Measurements from ENCODE around the gene RALGAPA2. TPM values are rescaled to one million over a fixed set of nuclear protein-coding genes. Genes with fewer than 3 reads are reported as not detected.

The RALGAPA2 gene
- total RNA-seq, 1 experiment from 2014 or later: 10.8 TPM

DNA sequence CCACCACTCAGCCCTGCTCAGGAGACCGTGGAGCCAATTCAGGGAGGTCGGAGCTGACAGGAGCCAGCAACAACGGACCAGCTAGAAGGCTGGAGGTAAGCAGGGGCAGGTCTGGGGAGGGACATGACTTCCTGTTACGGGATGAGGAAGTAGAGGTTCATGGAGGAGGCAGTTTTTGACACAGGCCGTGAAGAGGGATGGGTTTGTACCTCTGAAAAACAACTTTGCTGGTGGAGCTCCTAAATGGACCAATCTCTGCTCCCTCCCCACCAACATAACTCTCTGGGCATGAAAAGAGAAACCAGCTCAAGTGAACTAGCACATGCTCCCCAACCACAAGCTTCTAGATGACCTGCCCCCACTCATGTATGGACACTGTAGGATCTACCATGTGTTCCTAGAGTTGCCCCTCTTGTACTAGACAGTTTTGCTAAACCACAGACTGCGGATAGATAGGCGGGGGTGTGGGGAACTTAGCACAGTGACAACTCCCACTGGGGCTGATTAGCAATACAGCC lies 31.4 kb downstream of the RALGAPA2 start:
- DNase-seq (ENCODE audit: low read depth, low spot score) (no peak), ATAC-seq (no peak)
- no peak overlapping the region for H3K4me3 ChIP-seq (replicated peaks in 1 of 2; ENCODE audit: low read depth in 1 of 2, low read length in 2 of 2)
- POLR2A ChIA-PET: no interaction called here
- no TSS peak for BruUV-seq (replicated peaks)
- H3K9ac ChIP-seq (ENCODE audit: low read length): no peak overlapping the region
- no peak overlapping the region for H2AFZ ChIP-seq (ENCODE audit: low read depth, low read length, poor library complexity, severe bottlenecking)
- H3K9me2 ChIP-seq (ENCODE audit: insufficient read depth): no peaks in the 10 kb centered on the region
- TF ChIP-seq, protein P1, sequence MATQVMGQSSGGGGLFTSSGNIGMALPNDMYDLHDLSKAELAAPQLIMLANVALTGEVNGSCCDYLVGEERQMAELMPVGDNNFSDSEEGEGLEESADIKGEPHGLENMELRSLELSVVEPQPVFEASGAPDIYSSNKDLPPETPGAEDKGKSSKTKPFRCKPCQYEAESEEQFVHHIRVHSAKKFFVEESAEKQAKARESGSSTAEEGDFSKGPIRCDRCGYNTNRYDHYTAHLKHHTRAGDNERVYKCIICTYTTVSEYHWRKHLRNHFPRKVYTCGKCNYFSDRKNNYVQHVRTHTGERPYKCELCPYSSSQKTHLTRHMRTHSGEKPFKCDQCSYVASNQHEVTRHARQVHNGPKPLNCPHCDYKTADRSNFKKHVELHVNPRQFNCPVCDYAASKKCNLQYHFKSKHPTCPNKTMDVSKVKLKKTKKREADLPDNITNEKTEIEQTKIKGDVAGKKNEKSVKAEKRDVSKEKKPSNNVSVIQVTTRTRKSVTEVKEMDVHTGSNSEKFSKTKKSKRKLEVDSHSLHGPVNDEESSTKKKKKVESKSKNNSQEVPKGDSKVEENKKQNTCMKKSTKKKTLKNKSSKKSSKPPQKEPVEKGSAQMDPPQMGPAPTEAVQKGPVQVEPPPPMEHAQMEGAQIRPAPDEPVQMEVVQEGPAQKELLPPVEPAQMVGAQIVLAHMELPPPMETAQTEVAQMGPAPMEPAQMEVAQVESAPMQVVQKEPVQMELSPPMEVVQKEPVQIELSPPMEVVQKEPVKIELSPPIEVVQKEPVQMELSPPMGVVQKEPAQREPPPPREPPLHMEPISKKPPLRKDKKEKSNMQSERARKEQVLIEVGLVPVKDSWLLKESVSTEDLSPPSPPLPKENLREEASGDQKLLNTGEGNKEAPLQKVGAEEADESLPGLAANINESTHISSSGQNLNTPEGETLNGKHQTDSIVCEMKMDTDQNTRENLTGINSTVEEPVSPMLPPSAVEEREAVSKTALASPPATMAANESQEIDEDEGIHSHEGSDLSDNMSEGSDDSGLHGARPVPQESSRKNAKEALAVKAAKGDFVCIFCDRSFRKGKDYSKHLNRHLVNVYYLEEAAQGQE (IDR thresholded peaks at IDR 0.05; ENCODE audit: low read depth): no peak
- TF ChIP-seq SRF (IDR thresholded peaks at IDR 0.05; ENCODE audit: low read depth) (no peak), ZFX (IDR thresholded peaks at IDR 0.05) (no peak), EZH2phosphoT487 (IDR thresholded peaks at IDR 0.05; ENCODE audit: borderline replicate concordance) (no peak), CBX3 (IDR thresholded peaks at IDR 0.05; ENCODE audit: low read depth) (no peak), EZH2 (IDR thresholded peaks at IDR 0.05) (no peak), EGR1 (IDR thresholded peaks at IDR 0.05; ENCODE audit: low read depth) (no peak), ELF1 (IDR thresholded peaks at IDR 0.05; ENCODE audit: borderline replicate concordance, low read depth) (no peak), JUND (IDR thresholded peaks at IDR 0.05) (no peak), POLR2A (IDR thresholded peaks at IDR 0.05; ENCODE audit: borderline replicate concordance, extremely low read depth, insufficient read depth, insufficient read length) (no peak), SP1 (IDR thresholded peaks at IDR 0.05; ENCODE audit: low read depth) (no peak), RAD21 (IDR thresholded peaks at IDR 0.05; ENCODE audit: low read depth) (no peak), TCF7L2 (IDR thresholded peaks at IDR 0.05; ENCODE audit: borderline replicate concordance, extremely low read depth, insufficient read depth, insufficient read length) (no peak), POLR2AphosphoS5 (IDR thresholded peaks at IDR 0.05; ENCODE audit: low read depth, low read length) (no peak)
- TF ChIP-seq, protein P2, sequence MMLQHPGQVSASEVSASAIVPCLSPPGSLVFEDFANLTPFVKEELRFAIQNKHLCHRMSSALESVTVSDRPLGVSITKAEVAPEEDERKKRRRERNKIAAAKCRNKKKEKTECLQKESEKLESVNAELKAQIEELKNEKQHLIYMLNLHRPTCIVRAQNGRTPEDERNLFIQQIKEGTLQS (IDR thresholded peaks at IDR 0.05): no peak
- TF ChIP-seq, protein P3, sequence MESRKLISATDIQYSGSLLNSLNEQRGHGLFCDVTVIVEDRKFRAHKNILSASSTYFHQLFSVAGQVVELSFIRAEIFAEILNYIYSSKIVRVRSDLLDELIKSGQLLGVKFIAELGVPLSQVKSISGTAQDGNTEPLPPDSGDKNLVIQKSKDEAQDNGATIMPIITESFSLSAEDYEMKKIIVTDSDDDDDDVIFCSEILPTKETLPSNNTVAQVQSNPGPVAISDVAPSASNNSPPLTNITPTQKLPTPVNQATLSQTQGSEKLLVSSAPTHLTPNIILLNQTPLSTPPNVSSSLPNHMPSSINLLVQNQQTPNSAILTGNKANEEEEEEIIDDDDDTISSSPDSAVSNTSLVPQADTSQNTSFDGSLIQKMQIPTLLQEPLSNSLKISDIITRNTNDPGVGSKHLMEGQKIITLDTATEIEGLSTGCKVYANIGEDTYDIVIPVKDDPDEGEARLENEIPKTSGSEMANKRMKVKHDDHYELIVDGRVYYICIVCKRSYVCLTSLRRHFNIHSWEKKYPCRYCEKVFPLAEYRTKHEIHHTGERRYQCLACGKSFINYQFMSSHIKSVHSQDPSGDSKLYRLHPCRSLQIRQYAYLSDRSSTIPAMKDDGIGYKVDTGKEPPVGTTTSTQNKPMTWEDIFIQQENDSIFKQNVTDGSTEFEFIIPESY (IDR thresholded peaks at IDR 0.05; ENCODE audit: extremely low read depth, insufficient replicate concordance, low read length): no peak
- TF ChIP-seq, protein P4, sequence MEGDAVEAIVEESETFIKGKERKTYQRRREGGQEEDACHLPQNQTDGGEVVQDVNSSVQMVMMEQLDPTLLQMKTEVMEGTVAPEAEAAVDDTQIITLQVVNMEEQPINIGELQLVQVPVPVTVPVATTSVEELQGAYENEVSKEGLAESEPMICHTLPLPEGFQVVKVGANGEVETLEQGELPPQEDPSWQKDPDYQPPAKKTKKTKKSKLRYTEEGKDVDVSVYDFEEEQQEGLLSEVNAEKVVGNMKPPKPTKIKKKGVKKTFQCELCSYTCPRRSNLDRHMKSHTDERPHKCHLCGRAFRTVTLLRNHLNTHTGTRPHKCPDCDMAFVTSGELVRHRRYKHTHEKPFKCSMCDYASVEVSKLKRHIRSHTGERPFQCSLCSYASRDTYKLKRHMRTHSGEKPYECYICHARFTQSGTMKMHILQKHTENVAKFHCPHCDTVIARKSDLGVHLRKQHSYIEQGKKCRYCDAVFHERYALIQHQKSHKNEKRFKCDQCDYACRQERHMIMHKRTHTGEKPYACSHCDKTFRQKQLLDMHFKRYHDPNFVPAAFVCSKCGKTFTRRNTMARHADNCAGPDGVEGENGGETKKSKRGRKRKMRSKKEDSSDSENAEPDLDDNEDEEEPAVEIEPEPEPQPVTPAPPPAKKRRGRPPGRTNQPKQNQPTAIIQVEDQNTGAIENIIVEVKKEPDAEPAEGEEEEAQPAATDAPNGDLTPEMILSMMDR (IDR thresholded peaks at IDR 0.05 in 2 of 3, conservative IDR thresholded peaks at IDR 0.05 in 1 of 3; ENCODE audit: borderline replicate concordance in 1 of 3, insufficient read depth in 1 of 3, low read depth in 2 of 3, low read length in 2 of 3): no peak
- TF ChIP-seq, protein P5, sequence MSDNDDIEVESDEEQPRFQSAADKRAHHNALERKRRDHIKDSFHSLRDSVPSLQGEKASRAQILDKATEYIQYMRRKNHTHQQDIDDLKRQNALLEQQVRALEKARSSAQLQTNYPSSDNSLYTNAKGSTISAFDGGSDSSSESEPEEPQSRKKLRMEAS (IDR thresholded peaks at IDR 0.05): no peak
- no peak overlapping the region for H3K4me2 ChIP-seq (ENCODE audit: low read length)
- H3K79me2 ChIP-seq (ENCODE audit: insufficient read depth, low read length): no peaks in the 10 kb centered on the region
- H3K4me1 ChIP-seq (ENCODE audit: control insufficient read depth in 1 of 2, insufficient read depth in 2 of 2, low read length in 2 of 2): no peaks in the 10 kb centered on the region
- no peaks in the 10 kb centered on the region for H3K27me3 ChIP-seq (ENCODE audit: insufficient read depth, low read length)
- RAD21 ChIA-PET (ENCODE audit: low non-redundant PET in 1 of 2, low total read pairs in 2 of 2, uncharacterized antibody in 2 of 2, unreplicated experiment in 2 of 2): no interaction called here
- H3K27ac ChIP-seq (ENCODE audit: low read depth, low read length): no peak overlapping the region
- no peaks in the 10 kb centered on the region for H4K20me1 ChIP-seq (ENCODE audit: insufficient read depth)
- no peaks in the 10 kb centered on the region for H3K36me3 ChIP-seq (ENCODE audit: control insufficient read depth in 1 of 2, insufficient read depth in 2 of 2, low read length in 2 of 2)
- H3K9me3 ChIP-seq (ENCODE audit: control insufficient read depth in 1 of 2, insufficient read depth in 1 of 2, low read depth in 1 of 2, low read length in 2 of 2): no peaks in the 10 kb centered on the region
- CTCF ChIA-PET: no interaction called here
- intact Hi-C loops (cut with micrococcal nuclease): no loop called here

All from HCT116 (cell line).